GM10847 (cell line): ENCODE measurements around the gene GABBR2.

Experiments used
- POLR2A ChIP-seq: IDR thresholded peaks from 2 replicates; pipeline ENCODE4 v1.6.1; 2011; ENCODE audit not compliant: insufficient read length; ENCODE audit errors: extremely low read depth

Gene GABBR2

DNA sequence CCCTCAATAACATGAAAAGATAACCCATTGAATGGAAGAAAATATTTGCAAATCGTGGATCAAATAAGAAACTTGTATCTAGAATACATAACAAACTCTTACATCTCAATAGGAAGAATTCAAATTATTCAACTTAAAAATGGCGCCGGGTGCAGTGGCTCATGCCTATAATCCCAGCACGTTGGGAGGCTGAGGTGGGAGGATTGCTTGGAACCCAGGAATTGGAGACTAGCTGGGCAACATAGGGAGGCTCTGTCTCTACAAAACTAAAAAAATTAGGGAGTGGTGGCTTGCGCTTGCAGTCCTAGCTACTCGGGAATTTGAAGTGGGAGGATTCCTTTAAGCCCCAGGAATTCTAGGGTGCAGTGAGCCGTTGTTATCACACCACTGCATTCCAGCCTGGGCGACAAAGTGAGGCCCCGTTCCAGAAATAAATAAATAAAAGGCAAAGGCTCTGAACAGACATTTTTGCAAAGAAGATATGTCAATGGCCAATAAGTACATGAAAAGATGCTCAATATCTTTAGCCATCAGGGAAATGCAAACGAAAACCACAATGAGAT lies 431.7 kb downstream of the GABBR2 start:
- no peak for TF ChIP-seq POLR2A

- TF ChIP-seq POLR2A = no peak
Measured at GRCh38 chr9:98275159-98275558, 433.6 kb downstream of the GABBR2 start.

DNA sequence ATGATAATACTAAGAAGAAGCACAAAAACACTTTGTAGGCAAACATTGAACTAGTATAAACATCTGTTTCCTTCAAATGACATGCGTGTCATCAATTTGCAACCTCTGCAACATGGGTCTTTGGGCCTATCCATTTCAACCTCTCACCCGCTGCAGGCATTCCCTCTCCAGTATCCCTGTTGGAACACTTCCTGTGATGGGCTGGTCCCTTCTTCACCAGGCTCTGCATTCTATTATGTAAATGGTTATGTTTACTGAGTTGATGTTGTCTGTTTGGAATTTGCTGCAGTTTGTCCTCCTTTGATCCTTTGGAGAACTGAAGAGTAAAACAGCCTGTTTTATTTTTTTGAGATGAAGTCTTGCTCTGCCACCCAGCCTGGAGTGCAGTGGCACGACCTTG lies 436.7 kb downstream of the GABBR2 start:
- no peak for TF ChIP-seq POLR2A

GRCh38 chr9:98271479-98271878 lies 437.3 kb downstream of the GABBR2 start:
- no peak for TF ChIP-seq POLR2A

- TF ChIP-seq POLR2A = no peak
Measured at GRCh38 chr9:98264516-98264915, 444.2 kb downstream of the GABBR2 start.

DNA sequence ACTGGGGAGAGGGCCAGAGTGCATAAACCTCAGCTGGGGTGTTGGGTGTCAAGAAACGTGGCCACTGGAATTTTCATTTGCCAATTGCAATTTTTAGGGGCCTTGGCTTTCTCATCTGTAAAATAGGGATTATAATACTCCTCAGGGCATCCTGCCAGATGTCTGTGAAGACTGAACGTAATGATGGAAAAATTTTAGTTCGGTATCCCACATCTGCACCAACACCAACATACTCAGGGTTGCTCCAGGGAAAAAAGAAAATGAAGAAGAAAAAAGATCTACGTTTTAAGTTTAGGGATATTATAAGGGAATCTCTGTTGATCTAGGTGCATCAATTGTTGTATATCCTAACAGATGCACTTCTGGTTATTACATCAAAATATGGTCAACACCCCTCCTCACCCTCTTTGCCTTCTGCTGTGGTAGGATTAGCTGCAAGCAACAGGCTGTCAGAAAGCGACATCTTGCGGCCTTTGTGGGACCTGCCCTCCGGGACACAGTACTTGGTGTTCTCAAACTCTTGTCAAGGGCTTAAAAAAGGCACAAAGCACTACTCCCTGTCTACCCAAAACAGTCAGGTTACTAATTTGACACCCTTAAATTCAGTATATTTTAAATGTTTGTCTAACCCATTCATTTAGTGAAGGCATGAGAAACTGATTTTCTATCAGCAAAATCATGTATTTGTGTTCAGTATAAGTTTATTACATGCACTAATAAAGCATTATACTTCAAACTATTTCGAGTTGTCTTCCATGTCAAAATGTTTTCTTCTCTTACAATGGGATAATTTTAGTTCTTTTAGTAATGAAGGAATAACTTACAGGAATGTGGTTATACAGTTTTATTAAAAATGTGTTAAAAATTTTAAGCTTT lies 445.0 kb downstream of the GABBR2 start:
- TF ChIP-seq POLR2A = no peak

DNA sequence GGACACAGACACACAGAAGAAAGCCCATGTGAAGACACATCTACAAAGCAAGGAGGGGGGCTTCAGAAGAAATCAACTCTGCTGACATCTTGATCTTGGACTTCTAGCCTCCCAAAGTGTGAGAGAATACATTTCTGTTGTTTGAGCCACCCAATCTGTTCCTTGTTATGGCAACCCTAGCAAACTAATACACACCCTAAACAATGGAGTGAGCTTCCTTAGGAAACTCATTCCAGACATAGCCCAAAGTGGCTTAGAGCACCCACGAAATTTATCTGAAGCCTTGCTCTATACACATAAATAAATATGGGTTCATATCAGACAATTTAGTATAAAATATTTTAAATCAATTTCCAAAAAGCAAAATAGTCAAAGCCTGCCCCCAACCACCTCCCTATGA lies 445.7 kb downstream of the GABBR2 start:
- TF ChIP-seq POLR2A = no peak

DNA sequence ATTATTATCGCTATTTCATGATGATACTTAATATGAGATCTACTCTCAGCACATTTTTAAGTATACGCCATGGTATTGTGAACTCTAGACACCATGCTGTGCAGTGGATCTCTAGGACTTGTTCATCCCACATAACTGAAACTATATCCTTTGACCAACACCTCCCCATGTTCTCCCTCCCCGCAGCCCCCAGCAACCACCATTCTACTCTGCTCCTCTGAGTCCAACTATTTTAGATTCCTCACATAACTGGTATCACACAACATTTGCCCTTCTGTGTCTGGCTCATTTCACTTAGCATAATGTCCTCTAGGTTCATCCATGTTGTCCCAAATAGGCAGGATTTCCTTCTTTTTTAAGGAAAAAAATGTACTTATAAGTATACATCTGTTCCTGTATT lies 446.7 kb downstream of the GABBR2 start:
- no peak for TF ChIP-seq POLR2A

DNA sequence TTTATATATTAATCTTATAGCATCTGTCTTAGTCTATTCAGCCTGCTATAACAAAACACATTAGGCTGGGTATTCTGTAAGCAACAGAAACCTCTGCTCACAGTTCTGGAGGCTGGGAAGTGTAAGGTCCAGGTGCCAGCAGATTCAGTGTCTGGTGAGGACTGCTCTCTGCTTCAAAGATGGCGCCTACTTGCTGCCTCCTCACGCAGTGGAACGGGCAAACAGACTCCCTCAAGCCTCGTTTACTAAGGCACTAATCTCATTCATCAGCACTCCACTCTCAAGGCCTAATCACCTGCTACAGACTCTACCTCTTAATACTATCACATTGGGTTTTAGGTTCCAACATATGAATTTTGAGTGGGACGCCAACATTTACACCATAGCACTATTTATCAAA lies 448.1 kb downstream of the GABBR2 start:
- TF ChIP-seq POLR2A = no peak

- TF ChIP-seq POLR2A = no peak
Measured at GRCh38 chr9:98259791-98260190, 448.9 kb downstream of the GABBR2 start.

DNA sequence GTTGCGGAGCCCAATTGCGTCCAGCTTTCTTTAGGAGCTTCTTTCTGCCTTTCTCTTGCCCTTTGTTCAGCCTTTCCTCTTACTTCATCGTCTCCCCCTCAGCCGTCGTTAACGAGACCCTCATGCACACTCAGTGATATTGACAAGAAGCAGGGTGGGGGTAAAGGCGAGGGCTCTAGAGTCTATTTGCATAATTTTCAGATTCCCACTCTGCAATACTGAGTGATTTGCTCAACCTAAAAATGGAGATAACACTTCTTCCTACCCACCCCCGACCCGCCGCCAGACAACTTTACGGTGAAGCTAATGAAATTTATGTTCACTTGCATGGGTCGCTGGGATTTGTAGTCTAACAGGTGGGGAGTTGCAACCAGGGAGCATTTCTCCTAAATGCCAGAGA lies 452.0 kb downstream of the GABBR2 start:
- no peak for TF ChIP-seq POLR2A

DNA sequence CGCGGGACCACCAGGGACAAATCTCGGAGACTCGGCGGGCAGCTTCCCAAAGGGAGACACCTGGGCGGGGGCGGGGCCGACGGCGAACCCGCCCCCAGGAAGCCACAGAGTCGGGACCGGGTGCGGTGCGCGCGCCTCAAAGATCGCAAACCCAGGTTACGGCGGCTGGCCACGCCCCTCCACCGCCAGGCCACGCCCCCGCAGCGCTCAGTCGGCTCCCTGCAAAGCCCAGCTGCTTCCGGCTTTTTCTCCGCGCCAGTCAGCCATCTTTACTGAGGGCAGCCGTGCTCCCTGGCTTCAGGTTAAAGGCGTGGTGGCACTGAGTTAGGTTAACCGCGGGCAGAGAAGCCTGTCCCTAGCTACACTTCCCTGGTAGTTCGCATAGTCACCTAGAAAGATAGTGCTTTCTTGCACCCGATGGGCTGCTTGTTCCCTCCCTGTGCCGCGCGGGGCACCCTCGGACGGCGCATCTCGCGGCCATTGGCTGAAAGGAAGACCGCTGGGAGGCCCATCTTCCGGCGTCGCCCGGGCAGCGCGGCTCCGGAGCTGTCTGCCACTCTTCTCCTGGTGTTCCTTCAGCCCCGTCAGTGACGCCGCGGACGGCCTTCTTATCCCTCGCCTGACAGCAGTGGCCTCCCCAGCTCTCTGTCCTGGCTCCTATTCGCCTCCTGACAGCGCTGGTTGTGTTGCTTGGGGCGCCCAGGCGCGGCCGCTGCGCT lies 453.0 kb downstream of the GABBR2 start, which contains the start of gene TBC1D2:
Gene TBC1D2 (minus strand): TSS at position 72 of the 719 bp plus-strand sequence. CDS start 108 bp downstream, outside the sequence.
- peak; percentile 54 for TF ChIP-seq POLR2A

GRCh38 chr9:98255061-98255577 lies 453.6 kb downstream of the GABBR2 start:
- TF ChIP-seq POLR2A = no peak

- no peak for TF ChIP-seq POLR2A
Measured at GRCh38 chr9:98254228-98255060, 454.3 kb downstream of the GABBR2 start.

GRCh38 chr9:98253565-98253964 lies 455.2 kb downstream of the GABBR2 start:
- no peak for TF ChIP-seq POLR2A
